Vagina (tissue), 2 donors: ENCODE results near the gene DGCR8.

Source experiments
- POLR2A ChIP-seq, 2 donors: fragments of 450-650 bp; IDR thresholded peaks; one replicate each; pipeline ENCODE4 v1.6.1; 2017; ENCODE audit warnings: antibody characterized with exemption in 2 of 2, mild to moderate bottlenecking in 2 of 2, moderate library complexity in 2 of 2
- POLR2AphosphoS5 ChIP-seq, 2 donors: sonication (generic); formaldehyde crosslinking; IDR thresholded peaks; one replicate each; pipeline ENCODE4 v1.9.0; 2017; ENCODE audit warnings: antibody characterized with exemption in 2 of 2, mild to moderate bottlenecking in 2 of 2, low read depth in 1 of 2; ENCODE audit not compliant: insufficient read depth in 1 of 2
- TF ChIP-seq, protein P1 (sequence below), 3 experiments: fragments of 450-650 bp in 2 of 3; fragments of 200-600 bp in 1 of 3; sonication (generic) in 1 of 3; IDR thresholded peaks; one replicate each; pipeline ENCODE4 v1.5.1; 2017 to 2019; ENCODE audit warnings: antibody characterized with exemption in 3 of 3, mild to moderate bottlenecking in 2 of 3, moderate library complexity in 2 of 3

DNA sequence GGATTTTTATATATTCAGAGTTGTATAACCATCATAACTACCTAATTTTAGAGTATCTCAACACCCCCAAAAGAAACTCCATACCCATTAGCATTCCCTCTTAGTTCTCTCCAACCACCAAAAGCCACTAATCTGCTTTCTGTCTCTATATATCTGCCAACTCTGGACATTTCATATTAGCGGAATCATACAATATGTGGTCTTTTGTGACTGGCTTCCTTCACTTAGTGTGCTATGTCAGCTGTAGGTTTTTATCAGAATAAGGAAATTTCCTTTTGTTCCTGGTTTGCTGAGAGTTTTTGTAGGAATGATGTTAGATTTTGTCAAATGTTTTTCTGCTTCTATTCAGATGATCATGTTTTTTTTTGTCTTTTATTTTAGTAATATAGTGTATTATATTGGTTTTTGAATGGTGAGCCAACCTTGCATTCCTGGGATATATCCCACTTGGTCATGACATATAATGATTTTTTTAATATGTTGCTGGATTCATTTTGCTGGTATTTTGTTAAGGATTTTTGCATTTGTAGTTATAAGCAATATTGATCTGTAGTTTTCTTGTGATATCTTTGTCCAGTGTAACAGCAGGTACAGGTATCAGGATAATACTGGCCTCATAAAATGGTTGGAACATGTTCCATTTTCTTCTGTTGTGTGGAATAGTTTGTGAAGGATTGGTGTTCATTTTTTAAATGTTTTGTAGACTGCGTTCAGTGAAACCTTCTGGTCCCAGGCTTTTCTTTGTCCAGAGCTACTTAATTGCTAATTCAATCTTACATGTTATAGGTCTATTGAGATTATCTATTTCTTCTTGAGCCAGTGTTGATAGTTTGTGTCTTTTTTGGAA is 16.8 kb downstream of the DGCR8 start:
- TF ChIP-seq, protein P1, sequence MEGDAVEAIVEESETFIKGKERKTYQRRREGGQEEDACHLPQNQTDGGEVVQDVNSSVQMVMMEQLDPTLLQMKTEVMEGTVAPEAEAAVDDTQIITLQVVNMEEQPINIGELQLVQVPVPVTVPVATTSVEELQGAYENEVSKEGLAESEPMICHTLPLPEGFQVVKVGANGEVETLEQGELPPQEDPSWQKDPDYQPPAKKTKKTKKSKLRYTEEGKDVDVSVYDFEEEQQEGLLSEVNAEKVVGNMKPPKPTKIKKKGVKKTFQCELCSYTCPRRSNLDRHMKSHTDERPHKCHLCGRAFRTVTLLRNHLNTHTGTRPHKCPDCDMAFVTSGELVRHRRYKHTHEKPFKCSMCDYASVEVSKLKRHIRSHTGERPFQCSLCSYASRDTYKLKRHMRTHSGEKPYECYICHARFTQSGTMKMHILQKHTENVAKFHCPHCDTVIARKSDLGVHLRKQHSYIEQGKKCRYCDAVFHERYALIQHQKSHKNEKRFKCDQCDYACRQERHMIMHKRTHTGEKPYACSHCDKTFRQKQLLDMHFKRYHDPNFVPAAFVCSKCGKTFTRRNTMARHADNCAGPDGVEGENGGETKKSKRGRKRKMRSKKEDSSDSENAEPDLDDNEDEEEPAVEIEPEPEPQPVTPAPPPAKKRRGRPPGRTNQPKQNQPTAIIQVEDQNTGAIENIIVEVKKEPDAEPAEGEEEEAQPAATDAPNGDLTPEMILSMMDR (IDR thresholded peaks at IDR 0.05), result no peak
- TF ChIP-seq POLR2AphosphoS5 (IDR thresholded peaks at IDR 0.05; ENCODE audit: insufficient read depth in 1 of 2, low read depth in 1 of 2), result no peak
- TF ChIP-seq POLR2A (IDR thresholded peaks at IDR 0.05), result no peak
